OCI-LY7 (cell line): ENCODE measurements around the gene PTPN12. TPM values are rescaled to one million over a fixed set of nuclear protein-coding genes. Genes with fewer than 3 reads are reported as not detected.

ENCODE experiments used
- BruUV-seq: library from RNA; stranded (reverse); fragments of 400-500 nt; replicated peaks from 2 replicates; lab custom pipeline; 2021; lab: Mats Ljungman, UMichigan
- CTCF ChIA-PET: fragments of 300-600 bp; sonication (Branson Sonifier 250); formaldehyde crosslinking; loops from one replicate; lab custom pipeline; 2022; ENCODE audit warnings: antibody characterized with exemption; ENCODE audit not compliant: unreplicated experiment; lab: Charles Lee
- POLR2A ChIA-PET: fragments of 300-600 bp; sonication (Branson Sonifier 250); formaldehyde crosslinking; loops from one replicate; lab custom pipeline; 2022; ENCODE audit warnings: antibody characterized with exemption; lab: Charles Lee
- DNase-seq: peaks from one replicate; pipeline ENCODE4 v3.0.0-alpha.2; 2015; ENCODE audit warnings: low spot score
- H2AFZ ChIP-seq: fragments of 200-600 bp; sonication (generic), shearing (Covaris generic); 2 replicates; pipeline ENCODE4 v1.6.1; 2014; ENCODE audit warnings: mild to moderate bottlenecking, antibody characterized with exemption, low read length, moderate library complexity
- H3K27ac ChIP-seq: fragments of 200-600 bp; sonication (generic); 2 replicates; pipeline ENCODE4 v1.5.1; 2014; ENCODE audit warnings: mixed run types, low read depth, mild to moderate bottlenecking, moderate library complexity, low read length, inconsistent platforms; ENCODE audit not compliant: poor library complexity, severe bottlenecking
- H3K36me3 ChIP-seq: fragments of 200-600 bp; sonication (generic); 2 replicates; pipeline ENCODE4 v1.6.1; 2014; ENCODE audit warnings: mild to moderate bottlenecking, antibody characterized with exemption, low read length, moderate library complexity, mixed read lengths; ENCODE audit not compliant: insufficient read depth
- H3K4me1 ChIP-seq: fragments of 200-600 bp; sonication (generic); 2 replicates; pipeline ENCODE4 v1.5.1; 2014; ENCODE audit warnings: mild to moderate bottlenecking, low read length; ENCODE audit not compliant: insufficient read depth, poor library complexity, severe bottlenecking
- H3K4me2 ChIP-seq: fragments of 200-600 bp; sonication (generic); 2 replicates; pipeline ENCODE4 v1.6.1; 2014; ENCODE audit warnings: mild to moderate bottlenecking, low read length
- H3K4me3 ChIP-seq: fragments of 200-600 bp; sonication (generic); 2 replicates; pipeline ENCODE4 v1.5.1; 2014; ENCODE audit warnings: mild to moderate bottlenecking, low read depth, low read length; ENCODE audit not compliant: poor library complexity, severe bottlenecking
- H3K79me2 ChIP-seq: fragments of 200-600 bp; sonication (generic); 2 replicates; pipeline ENCODE4 v1.6.1; 2016; ENCODE audit warnings: low read depth, mild to moderate bottlenecking, low read length, moderate library complexity, mixed read lengths; ENCODE audit not compliant: insufficient read depth
- H3K9me2 ChIP-seq: fragments of 200-600 bp; sonication (generic); 2 replicates; pipeline ENCODE4 v1.6.1; 2016; ENCODE audit warnings: mild to moderate bottlenecking, low read length, mixed read lengths; ENCODE audit not compliant: insufficient read depth
- H3K9me3 ChIP-seq: fragments of 200-600 bp; sonication (generic); 2 replicates; pipeline ENCODE4 v1.6.1; 2014; ENCODE audit warnings: mild to moderate bottlenecking, mixed run types, low read length, mixed read lengths
- H4K20me1 ChIP-seq: fragments of 200-600 bp; sonication (generic); 2 replicates; pipeline ENCODE4 v1.6.1; 2014; ENCODE audit warnings: mild to moderate bottlenecking, antibody characterized with exemption, low read length, moderate library complexity, mixed read lengths; ENCODE audit not compliant: insufficient read depth
- CTCF ChIP-seq: fragments of 200-600 bp; sonication (generic); conservative IDR thresholded peaks from 2 replicates; pipeline ENCODE4 v1.5.1; 2014; ENCODE audit warnings: mild to moderate bottlenecking, antibody characterized with exemption, low read length, moderate library complexity, mixed read lengths
- EZH2phosphoT487 ChIP-seq: fragments of 200-600 bp; sonication (generic); IDR thresholded peaks from 2 replicates; pipeline ENCODE4 v1.6.1; 2018; ENCODE audit warnings: low read depth, borderline replicate concordance, mild to moderate bottlenecking, mixed run types, antibody characterized with exemption, low read length, moderate library complexity, mixed read lengths
- intact Hi-C: fragments of 100-400 bp; cut with micrococcal nuclease; formaldehyde crosslinking; loops from one replicate; pipeline ENCODE4 v1.10.0; 2022; ENCODE audit not compliant: unreplicated experiment
- total RNA-seq, 2 experiments: library from RNA; depleted of rRNA in 1 of 2; stranded (reverse); fragments of >200 nt in 1 of 2; shearing (Covaris generic) in 1 of 2; gene quantifications; 2 replicates each; pipeline ENCODE4 v1.2.3, GENCODE V29; 2014 to 2022

The PTPN12 gene
- total RNA-seq, 2 experiments from 2014 or later: 2.7 to 19.1 TPM

- CTCF ChIA-PET: no interaction called here
- no peak for TF ChIP-seq EZH2phosphoT487
- no peak for TF ChIP-seq CTCF
- intact Hi-C loops: no loop called here
- H3K9me3 ChIP-seq: no peaks in the 10 kb centered on the region
- no peaks in the 10 kb centered on the region; the same call in 1 of the 2 replicates for H4K20me1 ChIP-seq
- POLR2A ChIA-PET: interaction anchor here (0.8 to 1.4 kb wide), 4 partner anchors 8 to 19 kb away, joined by 3 to 6 read pairs (median 4); no protein-coding TSS in a partner anchor
- no peak for DNase-seq
- H3K4me3 ChIP-seq: no peak overlapping the region
- no peaks in the 10 kb centered on the region; the same call in 1 of the 2 replicates for H3K9me2 ChIP-seq
- no TSS peak for BruUV-seq
- no peak overlapping the region for H2AFZ ChIP-seq
- no peaks in the 10 kb centered on the region for H3K36me3 ChIP-seq
- no peak overlapping the region for H3K27ac ChIP-seq
- H3K4me1 ChIP-seq: no peaks in the 10 kb centered on the region
- no peak overlapping the region for H3K4me2 ChIP-seq
- no peaks in the 10 kb centered on the region; the same call in 1 of the 2 replicates for H3K79me2 ChIP-seq
Measured at GRCh38 chr7:77548206-77548605, 11.1 kb downstream of the PTPN12 start.

GRCh38 chr7:77549106-77549870 is 12.2 kb downstream of the PTPN12 start:
- Histone ChIP-seq H3K79me2 (no peaks in the 10 kb centered on the region; the same call in 1 of the 2 replicates), H3K9me2 (no peaks in the 10 kb centered on the region; the same call in 1 of the 2 replicates), H3K4me1 (no peaks in the 10 kb centered on the region), H3K36me3 (no peaks in the 10 kb centered on the region), H4K20me1 (no peaks in the 10 kb centered on the region), H3K9me3 (no peaks in the 10 kb centered on the region), H2AFZ (no peak overlapping the region), H3K4me2 (no peak overlapping the region), H3K4me3 (no peak overlapping the region), H3K27ac (no peak overlapping the region)
- no TSS peak for BruUV-seq
- intact Hi-C loops: no loop called here
- DNase-seq: no peak
- ChIA-PET CTCF (no interaction called here), POLR2A (interaction anchor here (0.5 to 1.9 kb wide), 4 partner anchors 9 to 148 kb away, joined by 3 to 6 read pairs (median 4); no protein-coding TSS in a partner anchor)
- TF ChIP-seq EZH2phosphoT487 (no peak), CTCF (no peak)

- H3K4me1 ChIP-seq: no peaks in the 10 kb centered on the region
- BruUV-seq: no TSS peak
- TF ChIP-seq EZH2phosphoT487 (no peak), CTCF (no peak)
- H3K36me3 ChIP-seq: no peaks in the 10 kb centered on the region
- CTCF ChIA-PET: no interaction called here
- H2AFZ ChIP-seq: no peak overlapping the region
- intact Hi-C loops: no loop called here
- H4K20me1 ChIP-seq: no peaks in the 10 kb centered on the region
- no peaks in the 10 kb centered on the region for H3K9me3 ChIP-seq
- H3K79me2 ChIP-seq: no peaks in the 10 kb centered on the region
- DNase-seq: no peak
- no peak overlapping the region for H3K4me3 ChIP-seq
- no peak overlapping the region for H3K27ac ChIP-seq
- no peaks in the 10 kb centered on the region; the same call in 1 of the 2 replicates for H3K9me2 ChIP-seq
- no peak overlapping the region for H3K4me2 ChIP-seq
- POLR2A ChIA-PET: no interaction called here
Measured at GRCh38 chr7:77550586-77550985, 13.5 kb downstream of the PTPN12 start.
